VCaP (cell line): ENCODE measurements around the gene MLLT10.

Source experiments
- H3K27ac ChIP-seq: fragments of 450-650 bp; 2 replicates; pipeline ENCODE4 v1.5.1; 2017
- TF ChIP-seq, protein P1 (sequence below): fragments of 450-650 bp; conservative IDR thresholded peaks from 2 replicates; pipeline ENCODE4 v1.5.1; 2017; ENCODE audit warnings: mild to moderate bottlenecking, moderate library complexity

Gene MLLT10

DNA sequence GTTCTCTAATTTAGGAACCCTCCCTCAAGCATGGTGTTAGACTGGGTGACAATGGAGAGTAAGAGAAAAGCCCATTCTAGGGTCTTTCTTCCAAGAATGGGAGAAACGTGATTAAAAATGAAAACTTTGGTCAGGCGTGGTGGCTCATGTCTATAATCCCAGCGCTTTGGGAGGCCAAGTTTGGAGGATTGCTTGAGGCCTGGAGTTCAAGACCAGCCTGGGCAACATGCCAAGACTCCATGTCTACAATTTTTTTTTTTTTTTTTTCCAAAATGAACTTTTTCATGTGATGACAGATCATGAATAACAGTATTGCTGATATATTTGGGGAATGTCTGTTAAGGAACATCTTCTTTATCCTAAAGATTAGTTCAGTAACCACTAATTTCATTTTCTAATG lies 194.6 kb downstream of the MLLT10 start:
- TF ChIP-seq, protein P1, sequence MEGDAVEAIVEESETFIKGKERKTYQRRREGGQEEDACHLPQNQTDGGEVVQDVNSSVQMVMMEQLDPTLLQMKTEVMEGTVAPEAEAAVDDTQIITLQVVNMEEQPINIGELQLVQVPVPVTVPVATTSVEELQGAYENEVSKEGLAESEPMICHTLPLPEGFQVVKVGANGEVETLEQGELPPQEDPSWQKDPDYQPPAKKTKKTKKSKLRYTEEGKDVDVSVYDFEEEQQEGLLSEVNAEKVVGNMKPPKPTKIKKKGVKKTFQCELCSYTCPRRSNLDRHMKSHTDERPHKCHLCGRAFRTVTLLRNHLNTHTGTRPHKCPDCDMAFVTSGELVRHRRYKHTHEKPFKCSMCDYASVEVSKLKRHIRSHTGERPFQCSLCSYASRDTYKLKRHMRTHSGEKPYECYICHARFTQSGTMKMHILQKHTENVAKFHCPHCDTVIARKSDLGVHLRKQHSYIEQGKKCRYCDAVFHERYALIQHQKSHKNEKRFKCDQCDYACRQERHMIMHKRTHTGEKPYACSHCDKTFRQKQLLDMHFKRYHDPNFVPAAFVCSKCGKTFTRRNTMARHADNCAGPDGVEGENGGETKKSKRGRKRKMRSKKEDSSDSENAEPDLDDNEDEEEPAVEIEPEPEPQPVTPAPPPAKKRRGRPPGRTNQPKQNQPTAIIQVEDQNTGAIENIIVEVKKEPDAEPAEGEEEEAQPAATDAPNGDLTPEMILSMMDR, result no peak
- no peak overlapping the region; the same call in 1 of the 2 replicates for H3K27ac ChIP-seq

DNA sequence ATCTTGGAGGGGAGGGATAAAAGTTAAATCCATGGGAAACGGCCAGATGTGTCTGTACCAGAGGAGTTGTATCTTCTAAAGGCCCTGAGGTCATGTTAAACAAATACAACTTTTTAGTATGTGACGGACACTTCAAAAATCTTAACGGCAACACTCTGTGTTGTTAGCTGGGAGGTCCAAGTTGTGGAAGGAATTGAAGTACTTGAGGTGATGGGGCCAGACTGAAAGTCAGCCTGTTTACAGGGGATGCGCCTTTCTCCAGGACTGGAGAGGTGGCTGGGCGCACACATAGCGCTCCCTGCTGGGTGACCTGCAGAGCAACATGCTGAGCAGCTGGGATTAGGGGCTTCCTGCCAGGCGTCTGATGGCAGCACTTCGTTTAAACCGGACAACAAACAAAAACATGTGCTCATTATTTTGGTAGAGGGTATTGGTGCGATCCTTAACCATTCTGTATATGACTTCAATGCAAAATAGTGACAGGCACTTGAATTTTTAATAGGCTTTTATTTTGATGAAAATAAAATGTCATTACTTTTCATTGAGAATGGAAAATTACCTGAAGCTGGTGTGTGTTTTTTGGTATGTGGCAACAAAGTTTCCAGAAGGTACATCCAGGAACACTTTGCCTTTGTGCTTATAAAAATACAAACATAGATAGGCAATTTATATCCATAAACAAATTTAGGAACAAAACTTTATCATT lies 198.2 kb downstream of the MLLT10 start:
- no peak overlapping the region for H3K27ac ChIP-seq
- TF ChIP-seq, protein P1, result peak; percentile 44; the same call in 1 of the 2 replicates

DNA sequence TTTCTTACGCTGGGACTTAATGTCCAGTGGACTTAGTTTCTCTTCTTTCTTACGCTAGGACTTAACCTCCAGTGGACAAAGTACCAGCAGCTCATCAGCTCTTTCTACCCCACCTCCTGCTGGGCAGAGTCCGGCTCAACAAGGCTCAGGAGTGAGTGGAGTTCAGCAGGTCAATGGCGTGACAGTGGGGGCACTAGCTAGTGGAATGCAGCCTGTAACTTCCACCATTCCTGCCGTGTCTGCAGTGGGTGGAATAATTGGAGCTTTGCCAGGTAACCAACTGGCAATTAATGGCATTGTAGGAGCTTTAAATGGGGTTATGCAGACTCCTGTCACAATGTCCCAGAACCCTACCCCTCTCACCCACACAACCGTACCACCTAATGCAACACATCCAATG lies 199.7 kb downstream of the MLLT10 start:
- TF ChIP-seq, protein P1, result no peak
- H3K27ac ChIP-seq, result no peak overlapping the region

DNA sequence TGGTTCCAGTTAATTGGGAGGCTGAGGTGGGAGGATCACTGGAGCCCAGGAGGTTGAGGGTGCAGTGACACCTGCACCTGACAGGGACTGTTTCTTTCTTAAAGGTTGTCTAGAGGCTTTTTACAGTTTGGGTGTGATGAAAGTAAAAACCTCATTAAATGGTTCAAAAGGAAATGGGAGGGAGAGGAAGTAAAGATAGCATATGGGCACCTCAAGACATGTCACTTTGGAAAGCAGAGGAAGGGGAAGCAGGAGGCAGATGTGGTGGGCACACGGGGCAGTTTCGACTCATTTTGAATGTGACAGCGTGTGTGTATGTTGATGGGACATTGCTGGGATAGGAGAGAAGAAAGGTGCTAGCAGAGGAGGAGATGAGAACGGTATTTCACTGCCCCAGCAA lies 203.1 kb downstream of the MLLT10 start:
- H3K27ac ChIP-seq, result no peak overlapping the region
- TF ChIP-seq, protein P1, result no peak

DNA sequence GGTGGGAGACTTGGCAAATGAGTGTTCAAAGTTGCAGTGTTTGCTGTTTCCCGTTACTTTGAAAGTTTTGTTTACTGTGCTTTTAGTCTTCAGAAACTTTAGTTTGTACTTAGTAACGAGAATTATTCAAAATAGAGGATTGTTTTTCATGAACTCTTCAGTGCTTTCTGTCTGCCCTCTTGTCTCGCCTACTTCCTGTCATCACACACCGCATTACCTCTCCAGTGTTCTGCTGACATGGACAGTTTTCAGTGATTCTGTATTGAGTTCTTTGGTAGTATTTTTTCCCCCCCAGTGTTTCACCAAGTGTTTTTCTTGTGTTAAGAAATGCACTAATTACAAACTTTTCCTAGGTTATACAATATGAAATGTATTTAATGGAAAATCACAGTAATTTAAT lies 207.0 kb downstream of the MLLT10 start:
- no peak overlapping the region for H3K27ac ChIP-seq

DNA sequence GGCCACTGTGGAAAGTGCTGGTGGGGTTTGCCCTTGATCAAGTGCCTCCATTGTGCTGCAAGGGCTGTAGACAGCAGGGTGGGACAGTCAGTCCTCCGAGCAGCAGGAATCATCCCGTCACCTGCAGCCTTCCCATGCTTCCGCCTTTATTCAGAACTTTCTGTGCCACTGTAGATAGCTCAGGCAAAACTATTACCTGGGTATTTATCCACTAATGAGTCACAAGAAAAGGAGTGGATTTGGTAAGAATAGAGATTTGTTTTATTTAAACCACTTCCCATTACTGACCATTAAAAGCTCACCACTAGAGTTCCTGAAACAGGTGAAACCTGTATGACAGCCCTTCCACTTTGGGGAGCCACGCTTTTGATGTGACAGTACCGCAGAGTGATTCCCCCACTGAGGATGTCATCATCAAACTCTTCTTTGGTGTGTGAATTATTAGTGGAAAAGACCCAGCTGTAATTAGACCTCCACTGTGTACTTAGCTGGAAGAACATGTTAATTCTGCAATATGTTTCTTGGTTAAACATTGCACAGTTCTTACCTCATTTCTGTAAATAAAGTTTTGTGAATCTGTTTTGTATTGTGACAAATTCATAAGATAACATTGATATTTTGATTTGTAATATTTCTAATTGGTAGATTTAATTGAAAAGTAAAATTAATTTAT lies 208.8 kb downstream of the MLLT10 start:
- no peak overlapping the region for H3K27ac ChIP-seq
- TF ChIP-seq, protein P1, result no peak

More for the DNA sequence above, 207.0 kb downstream of the MLLT10 start:
- TF ChIP-seq, protein P1, result no peak

DNA sequence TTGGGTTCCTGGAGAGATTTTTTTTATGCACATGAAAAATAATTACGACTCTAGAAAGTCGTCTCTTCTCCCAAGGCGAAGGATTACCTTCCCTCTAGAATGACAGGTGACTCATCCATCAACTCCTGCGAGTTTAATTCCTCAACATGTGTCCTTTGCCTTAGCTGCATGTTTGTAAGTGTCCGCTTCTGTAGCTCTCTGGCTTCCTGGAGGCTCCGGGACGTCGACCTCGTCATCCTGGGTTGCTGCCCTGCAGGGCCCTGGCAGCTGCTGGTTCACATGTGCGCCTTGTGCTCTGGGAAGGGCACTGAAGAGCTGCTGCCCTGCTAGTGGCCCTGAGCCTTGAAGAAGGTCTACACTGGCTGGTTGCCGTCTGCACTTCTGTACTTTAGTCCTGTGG lies 210.2 kb downstream of the MLLT10 start:
- TF ChIP-seq, protein P1, result no peak
- no peak overlapping the region for H3K27ac ChIP-seq
